K562 (cell line): Measurements from ENCODE around the gene RPL11. TPM values are rescaled to one million over a fixed set of nuclear protein-coding genes. Genes with fewer than 3 reads are reported as not detected.

Experiments
- ATAC-seq: fragments of 200-7000 bp; cut with Tn5 transposase; 3 replicates; pipeline ENCODE4 v1.9.1; 2020; ENCODE audit warnings: moderate library complexity
- BruUV-seq: library from RNA; stranded (reverse); fragments of 400-500 nt; replicated peaks from 2 replicates; lab custom pipeline; 2021; lab: Mats Ljungman, UMichigan
- CTCF ChIA-PET: fragments of 300-600 bp; formaldehyde crosslinking; extraction: SDS; loops from one replicate; lab custom pipeline; 2021; ENCODE audit warnings: low intra/inter-chr PET ratio; lab: Yijun Ruan, JAX
- POLR2A ChIA-PET: fragments of 300-600, 350-650 bp; sonication (Branson Sonifier 250); formaldehyde crosslinking; extraction: SDS; loops from one replicate; lab custom pipeline; 2021; ENCODE audit warnings: antibody characterized with exemption, inconsistent platforms; lab: Yijun Ruan, JAX
- DNase-seq, 4 experiments: peaks; one replicate each; pipeline versions ENCODE4 v3.0.0 to v3.0.0-alpha.2; 2011 to 2018; ENCODE audit warnings: low spot score in 3 of 4, mixed read lengths in 3 of 4; ENCODE audit errors: extremely low read depth in 1 of 4
- FAIRE-seq: peaks from 2 replicates; lab custom pipeline; 2011; peaks lifted over from hg19 to GRCh38; lab: Jason Lieb, UNC
- H2AFZ ChIP-seq: 2 replicates; pipeline ENCODE4 v1.6.0; 2011; ENCODE audit warnings: low read depth, low read length, control low read depth, inconsistent platforms
- H3K27ac ChIP-seq: fragments of 200-600 bp; 3 replicates; pipeline ENCODE4 v1.8.0; 2011; ENCODE audit warnings: low read depth, mild to moderate bottlenecking, control low read depth, inconsistent platforms, low read length, moderate library complexity, mixed read lengths; ENCODE audit errors: extremely low read depth
- H3K27me3 ChIP-seq, 2 experiments: fragments of 300-600 bp in 1 of 2; 2 replicates in 1 of 2; 3 replicates in 1 of 2; pipeline versions ENCODE4 v1.6.0 to v1.8.0; 2011; ENCODE audit warnings: inconsistent platforms in 2 of 2, low read length in 2 of 2, mild to moderate bottlenecking in 1 of 2, mixed read lengths in 1 of 2, moderate library complexity in 1 of 2; ENCODE audit not compliant: control insufficient read depth in 2 of 2, insufficient read depth in 2 of 2
- H3K36me3 ChIP-seq: fragments of 300-600 bp; 3 replicates; pipeline ENCODE4 v1.8.0; 2011; ENCODE audit warnings: mild to moderate bottlenecking, low read length, inconsistent platforms; ENCODE audit not compliant: control insufficient read depth, insufficient read depth
- H3K4me1 ChIP-seq, 2 experiments: fragments of 200-600 bp in 1 of 2; replicated peaks in 1 of 2; 2 replicates in 1 of 2; 3 replicates in 1 of 2; pipeline versions ENCODE4 v1.5.1 to v1.8.0; 2011; ENCODE audit warnings: inconsistent platforms in 2 of 2, low read length in 2 of 2, mild to moderate bottlenecking in 1 of 2, mixed read lengths in 1 of 2, moderate library complexity in 1 of 2; ENCODE audit not compliant: control insufficient read depth in 2 of 2, insufficient read depth in 2 of 2
- H3K4me2 ChIP-seq: 2 replicates; pipeline ENCODE4 v1.6.1; 2011; ENCODE audit warnings: low read length, control low read depth, inconsistent platforms, mixed read lengths; ENCODE audit not compliant: insufficient read depth
- H3K4me3 ChIP-seq: fragments of 200-600 bp; sonication (generic), shearing (Covaris generic); 2 replicates; pipeline ENCODE4 v1.5.1; 2016; ENCODE audit warnings: control low read depth, inconsistent platforms
- H3K79me2 ChIP-seq: fragments of 200-600 bp; 3 replicates; pipeline ENCODE4 v1.8.0; 2011; ENCODE audit warnings: low read length, inconsistent platforms; ENCODE audit not compliant: control insufficient read depth, insufficient read depth
- H3K9ac ChIP-seq, 2 experiments: 2 replicates each; pipeline versions ENCODE4 v1.6.0 to v1.6.1; 2011; ENCODE audit warnings: low read depth in 2 of 2, low read length in 2 of 2, control low read depth in 1 of 2, inconsistent platforms in 1 of 2, mild to moderate bottlenecking in 1 of 2, mixed read lengths in 1 of 2; ENCODE audit not compliant: insufficient read depth in 1 of 2
- H3K9me1 ChIP-seq: one replicate; pipeline ENCODE4 v1.6.0; 2011; ENCODE audit warnings: inconsistent platforms, mild to moderate bottlenecking, low read length, moderate library complexity; ENCODE audit not compliant: control insufficient read depth, insufficient read depth
- H3K9me3 ChIP-seq: replicated peaks from 2 replicates; pipeline ENCODE4 v1.5.1; 2011; ENCODE audit warnings: low read depth, low read length, inconsistent platforms; ENCODE audit not compliant: control insufficient read depth, insufficient read depth
- H4K20me1 ChIP-seq: replicated peaks from 2 replicates; pipeline ENCODE4 v1.6.1; 2011; ENCODE audit warnings: low read length, inconsistent platforms, mixed read lengths; ENCODE audit not compliant: control insufficient read depth, insufficient read depth
- HES1 ChIP-seq: fragments of 450-650 bp; IDR thresholded peaks from 2 replicates; pipeline ENCODE4 v1.6.1; 2016; ENCODE audit warnings: low read depth, mild to moderate bottlenecking, moderate library complexity
- HMBOX1 ChIP-seq: sonication (generic); IDR thresholded peaks from 2 replicates; pipeline ENCODE4 v1.6.1; 2016
- MED1 ChIP-seq: sonication (generic); formaldehyde crosslinking; IDR thresholded peaks from 2 replicates; pipeline ENCODE4 v1.8.1; 2023; ENCODE audit warnings: missing genetic modification reagents, borderline replicate concordance
- WGBS: fragments of 100-300 bp; shearing (Covaris generic); methylation state at CpG from one replicate; pipeline ENCODE4 v1.1.6; 2016; ENCODE audit warnings: low coverage, mixed read lengths; ENCODE audit not compliant: insufficient coverage; ENCODE audit errors: missing lambda C conversion rate; 5-methylcytosine and 5-hydroxymethylcytosine counted together
- in situ Hi-C: fragments of 300-500 bp; cut with MboI; formaldehyde crosslinking; loops from 4 replicates; pipeline ENCODE4 v1.15.0; 2018; ENCODE audit warnings: inconsistent platforms, mixed read lengths
- intact Hi-C: fragments of 100-400 bp; cut with micrococcal nuclease; formaldehyde crosslinking; loops from 2 replicates; pipeline ENCODE4 v1.14.2; 2022
- polyA plus RNA-seq, 8 experiments: library from polyadenylated mRNA; depleted of rRNA in 4 of 8; stranded (reverse) in 5 of 8; unstranded in 3 of 8; fragments of >200 nt; fragmentation: Nextera tagmentation in 2 of 8; fragmentation: Illumina TruSeq in 1 of 8; extraction: Ambion mirVana in 2 of 8; extraction: Trizol in 1 of 8; gene quantifications; 2 replicates each; pipeline versions ENCODE4 v1.2.1 to v1.2.3, GENCODE V29; 2011 to 2014; ENCODE audit warnings: inconsistent platforms in 1 of 8, missing spikeins in 1 of 8
- total RNA-seq, 7 experiments: library from RNA; depleted of rRNA in 6 of 7; stranded (reverse); fragments of >200 nt in 6 of 7; fragmentation: Illumina TruSeq in 2 of 7; extraction: Trizol in 2 of 7; gene quantifications; 2 replicates each; pipeline versions ENCODE4 v1.2.1 to v1.2.3, GENCODE V29; 2011 to 2021; ENCODE audit warnings: low replicate concordance in 1 of 7

Gene RPL11
- total and polyA plus RNA-seq, 9 of the 15 experiments (the other 6 are each of a cell fraction or from before 2014, with no cell fraction given), result 1,781 to 4,526 (median 3,111) TPM

- ATAC-seq, result no peak
- no peak for FAIRE-seq
- no peak overlapping the region for H3K4me3 ChIP-seq
- H4K20me1 ChIP-seq, result peaks cover 12% of the 10 kb centered on the region
- intact Hi-C loops, result no loop called here
- peaks cover 30% of the 10 kb centered on the region for H3K79me2 ChIP-seq
- ChIA-PET POLR2A (interaction anchor here (0.7 to 1.0 kb wide), 4 partner anchors 21 to 396 kb away, joined by 3 to 4 read pairs (median 3); partner anchors contain the start of gene RPL11), CTCF (no interaction called here)
- no TSS peak for BruUV-seq
- peaks cover 5% of the 10 kb centered on the region for H3K9me1 ChIP-seq
- H3K27ac ChIP-seq, result peak overlapping the region; percentile 24; the same call in 1 of the 3 replicates
- 52% methylated on average over 10 of the region's 10 CpGs for WGBS
- H3K27me3 ChIP-seq, result no peaks in the 10 kb centered on the region
- H3K4me2 ChIP-seq, result no peak overlapping the region
- no peaks in the 10 kb centered on the region for H3K9me3 ChIP-seq
- in situ Hi-C loops, result no loop called here
- H3K9ac ChIP-seq, result peak overlapping the region in 1 of 2 experiments; percentile 70; a peak in 1 of 4 replicates
- peaks cover 13 to 17% of the 10 kb centered on the region in 2 experiments; a peak in 4 of 5 replicates for H3K4me1 ChIP-seq
- TF ChIP-seq MED1 (0 out of 2 replicates have a peak, but pooled peaks have one; percentile 25), HES1 (no peak), HMBOX1 (peak; percentile 53)
- no peak for DNase-seq
- H3K36me3 ChIP-seq, result peaks cover 8% of the 10 kb centered on the region; the same call in 2 of the 3 replicates
- H2AFZ ChIP-seq, result no peak overlapping the region
These were observed 28.8 kb downstream of the RPL11 start for GRCh38 chr1:23720256-23720995.
